OCI-LY1 (cell line): ENCODE data around the gene PAM.
"Not testable (repeated sequence)": the region's sequence is repeated elsewhere in the genome, so short reads cannot be mapped to it uniquely, and the experiment has no call there.

Experiments used
- H2AFZ ChIP-seq: fragments of 200-600 bp; sonication (generic), shearing (Covaris generic); 2 replicates; pipeline ENCODE4 v1.6.0; 2014; ENCODE audit warnings: antibody characterized with exemption, mild to moderate bottlenecking, low read length
- H3F3A ChIP-seq: fragments of 200-600 bp; sonication (generic), shearing (Covaris generic); 2 replicates; pipeline ENCODE4 v1.6.0; 2014; ENCODE audit warnings: mild to moderate bottlenecking, antibody characterized with exemption, low read length, moderate library complexity; ENCODE audit not compliant: insufficient read depth
- H3K27ac ChIP-seq: fragments of 200-600 bp; sonication (generic); 2 replicates; pipeline ENCODE4 v1.5.1; 2014; ENCODE audit warnings: low read length, mixed run types, mild to moderate bottlenecking, low read depth; ENCODE audit not compliant: poor library complexity, severe bottlenecking
- H3K27me3 ChIP-seq: fragments of 200-600 bp; sonication (generic); 2 replicates; pipeline ENCODE4 v1.6.0; 2014; ENCODE audit warnings: antibody characterized with exemption, mild to moderate bottlenecking, low read length, moderate library complexity; ENCODE audit not compliant: insufficient read depth
- H3K36me3 ChIP-seq: fragments of 200-600 bp; sonication (generic); 2 replicates; pipeline ENCODE4 v1.6.1; 2014; ENCODE audit warnings: mild to moderate bottlenecking, antibody characterized with exemption, low read length, moderate library complexity, mixed read lengths; ENCODE audit not compliant: insufficient read depth
- H3K4me1 ChIP-seq: fragments of 200-600 bp; sonication (generic); 2 replicates; pipeline ENCODE4 v1.5.1; 2014; ENCODE audit warnings: mild to moderate bottlenecking, low read length, moderate library complexity; ENCODE audit not compliant: insufficient read depth, severe bottlenecking
- H3K4me2 ChIP-seq: fragments of 200-600 bp; sonication (generic), shearing (Covaris generic); 2 replicates; pipeline ENCODE4 v1.6.1; 2014; ENCODE audit warnings: low read length
- H3K4me3 ChIP-seq: fragments of 200-600 bp; sonication (generic); 2 replicates; pipeline ENCODE4 v1.5.1; 2014; ENCODE audit warnings: low read length, low read depth, mild to moderate bottlenecking, mixed read lengths; ENCODE audit not compliant: poor library complexity, severe bottlenecking
- H3K79me2 ChIP-seq: fragments of 200-600 bp; shearing (Covaris generic); 2 replicates; pipeline ENCODE4 v1.6.1; 2016; ENCODE audit warnings: mixed run types, low read length, mixed read lengths; ENCODE audit not compliant: insufficient read depth
- H3K9ac ChIP-seq: fragments of 200-600 bp; sonication (generic), shearing (Covaris generic); 2 replicates; pipeline ENCODE4 v1.6.1; 2014; ENCODE audit warnings: mild to moderate bottlenecking, low read length, mixed read lengths
- H3K9me2 ChIP-seq: fragments of 200-600 bp; sonication (generic), shearing (Covaris generic); 2 replicates; pipeline ENCODE4 v1.6.1; 2014; ENCODE audit warnings: low read depth, mild to moderate bottlenecking, low read length, mixed read lengths
- H3K9me3 ChIP-seq: fragments of 200-600 bp; shearing (Covaris generic); 2 replicates; pipeline ENCODE4 v1.6.1; 2014; ENCODE audit warnings: low read length, mixed read lengths
- H4K20me1 ChIP-seq: fragments of 200-600 bp; sonication (generic), shearing (Covaris generic); 2 replicates; pipeline ENCODE4 v1.6.0; 2016; ENCODE audit warnings: mild to moderate bottlenecking, low read length; ENCODE audit not compliant: insufficient read depth
- EZH2 ChIP-seq: fragments of 200-600 bp; sonication (generic), shearing (Covaris generic); IDR thresholded peaks from 2 replicates; pipeline ENCODE4 v1.8.0; 2017; ENCODE audit warnings: borderline replicate concordance, mixed run types, mild to moderate bottlenecking, antibody characterized with exemption, low read length, moderate library complexity, mixed read lengths
- TF ChIP-seq, protein P1 (sequence below): fragments of 200-600 bp; sonication (generic), shearing (Covaris generic); IDR thresholded peaks from 2 replicates; pipeline ENCODE4 v1.5.1; 2017; ENCODE audit warnings: mild to moderate bottlenecking, antibody characterized with exemption, low read length, moderate library complexity, mixed read lengths

The PAM gene

GRCh38 chr5:102772273-102772672 is 17.2 kb downstream of the PAM start:
- Histone ChIP-seq H3K27ac (no peak overlapping the region), H3K4me3 (no peak overlapping the region), H3K79me2 (no peaks in the 10 kb centered on the region), H3K9me2 (no peaks in the 10 kb centered on the region), H3K4me1 (no peaks in the 10 kb centered on the region), H3K4me2 (no peak overlapping the region), H3K27me3 (no peaks in the 10 kb centered on the region), H4K20me1 (no peaks in the 10 kb centered on the region), H3F3A (no peaks in the 10 kb centered on the region), H3K36me3 (no peaks in the 10 kb centered on the region), H2AFZ (no peak overlapping the region), H3K9ac (no peak overlapping the region), H3K9me3 (no peaks in the 10 kb centered on the region)
- TF ChIP-seq, protein P1, sequence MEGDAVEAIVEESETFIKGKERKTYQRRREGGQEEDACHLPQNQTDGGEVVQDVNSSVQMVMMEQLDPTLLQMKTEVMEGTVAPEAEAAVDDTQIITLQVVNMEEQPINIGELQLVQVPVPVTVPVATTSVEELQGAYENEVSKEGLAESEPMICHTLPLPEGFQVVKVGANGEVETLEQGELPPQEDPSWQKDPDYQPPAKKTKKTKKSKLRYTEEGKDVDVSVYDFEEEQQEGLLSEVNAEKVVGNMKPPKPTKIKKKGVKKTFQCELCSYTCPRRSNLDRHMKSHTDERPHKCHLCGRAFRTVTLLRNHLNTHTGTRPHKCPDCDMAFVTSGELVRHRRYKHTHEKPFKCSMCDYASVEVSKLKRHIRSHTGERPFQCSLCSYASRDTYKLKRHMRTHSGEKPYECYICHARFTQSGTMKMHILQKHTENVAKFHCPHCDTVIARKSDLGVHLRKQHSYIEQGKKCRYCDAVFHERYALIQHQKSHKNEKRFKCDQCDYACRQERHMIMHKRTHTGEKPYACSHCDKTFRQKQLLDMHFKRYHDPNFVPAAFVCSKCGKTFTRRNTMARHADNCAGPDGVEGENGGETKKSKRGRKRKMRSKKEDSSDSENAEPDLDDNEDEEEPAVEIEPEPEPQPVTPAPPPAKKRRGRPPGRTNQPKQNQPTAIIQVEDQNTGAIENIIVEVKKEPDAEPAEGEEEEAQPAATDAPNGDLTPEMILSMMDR = no peak
- TF ChIP-seq EZH2 = no peak

DNA sequence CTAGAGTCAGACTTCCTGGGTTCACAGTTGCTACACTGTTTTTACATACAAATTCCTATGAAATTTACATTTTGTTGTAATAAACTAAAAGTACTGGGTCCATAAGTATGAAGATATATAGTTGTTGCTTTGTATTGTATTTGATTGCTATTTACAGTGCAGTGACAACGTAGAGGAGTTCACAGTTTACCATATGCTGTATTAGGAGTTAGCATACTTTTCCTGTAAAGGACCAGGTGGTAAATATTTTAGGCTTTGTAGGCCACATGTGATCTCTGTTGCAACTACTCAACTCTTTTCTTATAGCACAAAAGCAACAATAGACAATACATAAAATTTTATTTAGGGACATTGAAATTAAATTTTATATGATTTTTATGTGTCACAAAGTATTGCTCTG is 18.0 kb downstream of the PAM start:
- Histone ChIP-seq H3K79me2 (no peaks in the 10 kb centered on the region), H4K20me1 (no peaks in the 10 kb centered on the region), H3K4me1 (no peaks in the 10 kb centered on the region), H3K9me2 (no peaks in the 10 kb centered on the region), H3K9me3 (no peaks in the 10 kb centered on the region), H2AFZ (no peak overlapping the region), H3K27me3 (no peaks in the 10 kb centered on the region), H3K27ac (no peak overlapping the region), H3K4me3 (no peak overlapping the region), H3K36me3 (no peaks in the 10 kb centered on the region), H3K9ac (no peak overlapping the region), H3K4me2 (no peak overlapping the region), H3F3A (no peaks in the 10 kb centered on the region)
- TF ChIP-seq EZH2 = no peak
- TF ChIP-seq, protein P1 = no peak

DNA sequence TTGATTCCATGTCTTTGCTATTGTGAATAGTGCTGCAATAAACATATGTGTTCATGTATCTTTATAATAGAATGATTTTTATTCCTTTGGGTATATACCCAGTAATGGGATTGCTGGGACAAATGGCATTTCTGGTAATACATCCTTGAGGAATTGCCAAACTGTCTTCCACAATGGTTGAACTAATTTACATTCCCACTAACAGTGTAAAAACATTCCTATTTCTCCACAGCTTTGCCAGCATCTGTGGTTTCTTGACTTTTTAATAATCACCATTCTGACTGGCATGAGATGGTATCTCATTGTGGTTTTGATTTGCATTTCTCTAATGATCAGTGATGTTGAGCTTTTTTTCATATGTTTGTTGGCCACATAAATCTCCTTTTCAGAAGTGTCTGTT is 20.7 kb downstream of the PAM start:
- not testable (repeated sequence) for H3K4me1 ChIP-seq, H3K79me2 ChIP-seq, H4K20me1 ChIP-seq, H3K4me3 ChIP-seq, H3K27me3 ChIP-seq, H3K27ac ChIP-seq, H3F3A ChIP-seq, H3K9ac ChIP-seq, H2AFZ ChIP-seq, H3K9me3 ChIP-seq, H3K4me2 ChIP-seq, H3K9me2 ChIP-seq, H3K36me3 ChIP-seq

GRCh38 chr5:102777099-102777498 is 22.0 kb downstream of the PAM start:
- no peaks in the 10 kb centered on the region for H3K79me2 ChIP-seq

More at GRCh38 chr5:102777099-102777498, 22.0 kb downstream of the PAM start:
- Histone ChIP-seq H2AFZ (no peak overlapping the region), H3K27me3 (no peaks in the 10 kb centered on the region), H3F3A (no peaks in the 10 kb centered on the region), H3K9me3 (no peaks in the 10 kb centered on the region), H3K4me1 (no peaks in the 10 kb centered on the region), H3K36me3 (no peaks in the 10 kb centered on the region), H3K4me3 (no peak overlapping the region), H3K4me2 (no peak overlapping the region), H3K27ac (no peak overlapping the region), H3K9ac (no peak overlapping the region), H4K20me1 (no peaks in the 10 kb centered on the region), H3K9me2 (no peaks in the 10 kb centered on the region)
- TF ChIP-seq, protein P1 = no peak
- no peak for TF ChIP-seq EZH2
